Stimulated activated CD4-positive, alpha-beta T cell treated with anti-CD3 and anti-CD28 coated beads, Interleukin-12 subunit alpha, Interleukin-12 subunit beta, amount 100 ng/mL, for 24 hours (primary cell): Measurements from ENCODE around the gene ROR1.

Experiments used
- DNase-seq, 2 experiments: peaks; one replicate each; pipeline ENCODE4 v3.0.0-alpha.2; 2020; ENCODE audit warnings: low read depth in 2 of 2

Gene ROR1

GRCh38 chr1:63974966-63975365 lies 201.1 kb downstream of the ROR1 start:
- DNase-seq = no peak

- DNase-seq = no peak
These were observed 201.7 kb downstream of the ROR1 start for GRCh38 chr1:63975481-63975880.

GRCh38 chr1:63976006-63976405 lies 202.2 kb downstream of the ROR1 start:
- no peak for DNase-seq

GRCh38 chr1:63977466-63977865 lies 203.6 kb downstream of the ROR1 start:
- no peak for DNase-seq

GRCh38 chr1:63980740-63981407 lies 207.1 kb downstream of the ROR1 start:
- no peak for DNase-seq

GRCh38 chr1:63981408-63981773 lies 207.6 kb downstream of the ROR1 start:
- DNase-seq = no peak

DNA sequence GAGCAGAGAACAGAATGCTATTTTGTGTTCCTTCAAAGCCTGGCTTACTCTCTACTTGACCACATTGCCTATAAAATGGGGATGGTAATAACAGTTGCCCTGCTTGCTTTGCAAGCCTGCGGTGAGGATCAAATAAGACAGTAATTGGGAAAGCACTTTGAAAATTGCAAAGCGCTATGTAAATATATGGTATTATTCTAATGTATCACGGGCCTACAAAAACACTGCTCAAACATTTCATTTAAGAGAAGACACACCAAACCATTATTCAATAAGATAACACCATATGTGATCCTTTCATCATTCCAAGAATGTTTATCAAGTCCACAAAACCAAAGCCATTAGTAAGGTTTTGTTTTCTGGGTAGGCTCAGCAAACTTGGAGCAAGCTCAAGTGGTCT lies 208.4 kb downstream of the ROR1 start:
- no peak for DNase-seq

DNA sequence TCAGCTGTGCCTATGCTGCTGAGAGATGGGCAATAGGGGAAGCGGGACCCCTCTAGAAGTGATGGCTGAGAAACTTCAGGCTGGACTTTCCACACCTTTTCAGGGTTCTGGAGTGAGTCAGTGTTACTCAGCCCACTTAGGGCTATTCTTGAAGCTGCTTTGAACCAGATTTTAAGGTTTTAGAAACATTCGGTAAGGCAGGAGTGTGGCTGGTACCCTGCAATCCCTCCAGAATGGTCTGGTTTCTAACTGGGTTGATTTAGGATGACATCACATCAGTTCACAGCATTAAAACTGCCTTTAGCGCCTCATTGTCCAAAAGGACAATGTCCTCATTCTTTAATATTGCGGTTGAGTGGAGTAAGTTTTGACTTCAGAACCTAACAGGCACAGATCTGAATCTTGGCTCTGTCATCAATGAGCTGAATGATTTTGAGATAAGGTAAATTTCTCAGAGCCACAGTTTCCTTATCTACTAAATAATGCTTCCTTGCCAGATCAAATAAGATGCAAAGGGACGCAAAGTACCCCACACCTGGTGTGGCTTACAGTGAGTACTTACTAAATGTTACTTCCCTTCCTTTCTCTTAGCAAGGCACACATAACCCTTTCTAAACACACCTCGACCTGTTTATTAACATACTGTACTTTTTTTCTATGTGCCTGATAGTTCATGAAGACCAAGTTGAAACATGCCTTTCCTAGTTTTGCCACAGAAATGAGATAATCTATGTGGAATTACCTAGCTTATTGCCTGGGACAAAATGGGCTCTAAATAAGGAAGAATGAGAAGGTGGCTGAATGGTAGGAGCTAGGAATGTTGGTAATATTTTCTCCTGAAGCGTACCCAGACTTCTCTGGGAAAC lies 209.8 kb downstream of the ROR1 start:
- DNase-seq = no peak

DNA sequence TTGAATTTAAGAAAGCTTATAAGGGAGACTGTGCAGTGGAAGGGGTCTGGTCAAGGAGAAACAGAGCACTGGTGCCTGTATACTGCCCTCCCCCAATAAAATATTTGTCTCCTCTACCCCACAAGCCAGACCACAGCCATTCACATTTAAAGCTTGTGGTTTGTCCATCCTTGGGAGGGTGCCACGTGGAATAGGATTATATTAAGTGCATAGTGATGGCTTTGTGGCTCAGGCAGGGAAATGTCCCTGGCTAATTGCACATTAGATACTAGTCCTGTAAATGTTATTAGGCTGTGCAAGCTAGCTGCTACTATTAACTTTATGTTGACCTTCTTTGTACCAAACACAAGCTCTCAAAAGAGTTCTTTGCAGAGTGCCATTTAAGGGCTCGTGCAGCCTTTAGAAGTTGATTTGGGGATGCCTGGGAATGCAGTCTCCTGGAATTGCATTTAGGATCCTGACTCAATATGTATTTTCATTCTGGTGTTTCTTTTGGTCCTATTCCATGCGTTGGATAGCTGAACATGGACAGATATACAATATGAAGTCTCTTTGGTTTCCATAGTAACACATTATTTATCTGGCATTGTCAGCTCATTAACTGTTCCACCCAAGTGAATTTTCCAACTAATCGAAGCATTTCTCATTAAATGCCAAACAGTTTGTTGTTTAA lies 210.6 kb downstream of the ROR1 start:
- no peak for DNase-seq

- DNase-seq = no peak
These were observed 211.1 kb downstream of the ROR1 start for GRCh38 chr1:63984930-63985290.

DNA sequence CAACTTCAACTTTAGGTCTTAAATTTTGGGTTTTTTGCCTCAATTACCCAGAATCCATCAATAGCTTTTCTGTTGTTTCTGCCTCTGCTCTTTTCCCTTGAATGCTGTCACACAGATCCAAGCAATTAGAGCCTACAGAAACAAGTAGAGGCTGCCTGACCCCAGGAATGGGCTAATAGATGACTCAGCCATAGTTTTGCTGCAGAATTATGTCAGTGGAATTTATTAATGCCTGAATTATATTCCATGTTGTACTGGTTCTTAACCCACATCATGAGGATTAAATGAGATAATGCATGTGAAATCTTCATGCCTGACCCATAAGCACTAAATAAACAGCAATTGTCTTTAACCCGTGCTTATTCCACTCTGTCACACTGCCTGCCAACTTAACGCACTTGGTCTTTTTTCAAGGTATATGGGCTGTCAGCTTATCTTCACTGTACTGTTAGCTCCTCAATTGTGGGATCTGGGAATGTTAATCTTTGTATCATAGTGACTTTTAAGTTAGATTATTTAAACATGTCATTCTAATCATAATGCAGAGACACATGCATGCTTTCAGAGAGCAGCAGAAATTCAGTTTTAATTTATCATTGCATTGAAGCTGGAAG lies 213.3 kb downstream of the ROR1 start:
- no peak for DNase-seq

- DNase-seq = no peak
These were observed 213.8 kb downstream of the ROR1 start for GRCh38 chr1:63987628-63988024.

GRCh38 chr1:63988941-63989340 lies 215.1 kb downstream of the ROR1 start:
- DNase-seq = no peak

- DNase-seq = no peak
These were observed 217.9 kb downstream of the ROR1 start for GRCh38 chr1:63991685-63992084.

- no peak for DNase-seq
These were observed 226.2 kb downstream of the ROR1 start for GRCh38 chr1:64000021-64000420.

GRCh38 chr1:64001038-64001437 lies 227.2 kb downstream of the ROR1 start:
- no peak for DNase-seq

DNA sequence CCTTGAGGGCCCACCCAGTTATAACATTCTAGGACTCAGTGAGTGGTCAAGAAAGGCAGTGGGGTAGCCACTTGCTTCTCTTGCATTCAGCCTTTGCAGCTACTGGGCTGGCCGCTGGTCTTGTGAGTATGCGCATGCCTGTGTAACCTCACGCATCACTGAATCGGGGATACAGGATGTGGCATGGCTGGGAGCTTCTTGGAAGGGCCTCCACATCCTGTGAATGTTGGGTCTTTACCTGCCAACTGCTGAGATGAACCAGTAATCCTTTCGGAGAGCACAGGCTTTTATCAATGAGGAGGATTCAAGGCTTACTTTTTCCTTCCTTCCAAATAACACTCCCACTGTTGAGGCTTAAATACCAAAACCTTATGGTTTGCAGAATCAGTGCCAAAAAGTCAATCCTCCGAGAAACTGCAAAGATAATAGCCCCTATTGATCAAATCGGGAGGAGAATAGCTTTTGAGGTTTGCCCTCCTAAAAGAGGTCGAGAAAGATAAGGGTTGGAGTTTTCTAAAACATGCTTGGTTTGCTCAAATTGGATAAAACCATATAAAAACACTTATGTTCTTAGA lies 230.7 kb downstream of the ROR1 start:
- DNase-seq = no peak

DNA sequence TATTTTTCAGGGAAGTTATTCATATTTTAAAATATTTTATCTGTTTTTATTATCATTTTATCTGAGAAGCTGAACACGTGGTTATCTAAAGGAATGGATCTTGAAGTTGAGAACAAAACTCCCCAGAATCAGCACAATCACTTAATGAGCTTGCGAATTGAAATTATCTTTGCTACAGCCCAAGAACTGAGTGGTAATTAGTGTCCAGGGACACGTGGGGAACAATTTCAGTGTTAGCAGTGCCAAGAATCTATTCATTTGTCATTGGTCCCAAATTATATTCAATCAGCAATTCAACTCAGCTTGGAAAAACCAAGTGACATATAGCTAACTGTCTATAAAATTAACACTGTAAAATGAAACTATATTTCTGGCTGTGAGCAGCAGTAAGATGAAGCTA lies 232.0 kb downstream of the ROR1 start:
- DNase-seq = no peak

- DNase-seq = no peak
These were observed 232.6 kb downstream of the ROR1 start for GRCh38 chr1:64006276-64007051.

GRCh38 chr1:64010316-64010715 lies 236.5 kb downstream of the ROR1 start:
- no peak for DNase-seq

GRCh38 chr1:64013395-64013794 lies 239.6 kb downstream of the ROR1 start:
- DNase-seq = no peak
